Hematopoietic multipotent progenitor cell treated with erythropoietin and hydrocortisone succinate and interleukin-3 and kit ligand, for 8 days (in vitro differentiated cells): ENCODE results near the gene ACTBL2.
A peak's percentile ranks its signal among the peaks of the same experiment; 100 is the strongest.
"Not testable (repeated sequence)": the region's sequence is repeated elsewhere in the genome, so short reads cannot be mapped to it uniquely, and the experiment has no call there.

Experiments used
- DNase-seq: peaks from one replicate; pipeline ENCODE4 v3.0.0-alpha.2; 2015

Gene ACTBL2

GRCh38 chr5:57482671-57483106 is at the start of gene ACTBL2:
Gene ACTBL2, minus strand, starts transcription at chr5:57482811. Its CDS starts 104 bp downstream, at chr5:57482707.
- no peak for DNase-seq

- no peak for DNase-seq
These were observed 48.7 kb upstream of the ACTBL2 start for GRCh38 chr5:57531333-57531732.

- no peak for DNase-seq
These were observed 47.3 kb upstream of the ACTBL2 start for GRCh38 chr5:57529864-57530263.

- DNase-seq = no peak
These were observed 45.3 kb upstream of the ACTBL2 start for GRCh38 chr5:57527870-57528269.

- no peak for DNase-seq
These were observed 41.9 kb upstream of the ACTBL2 start for GRCh38 chr5:57524348-57525060.

- not testable (repeated sequence) for DNase-seq
These were observed 39.9 kb upstream of the ACTBL2 start for GRCh38 chr5:57522477-57522876.

GRCh38 chr5:57518415-57518814 is 35.8 kb upstream of the ACTBL2 start:
- not testable (repeated sequence) for DNase-seq

- DNase-seq = no peak
These were observed 34.6 kb upstream of the ACTBL2 start for GRCh38 chr5:57517250-57517649.

- no peak for DNase-seq
These were observed 31.2 kb upstream of the ACTBL2 start for GRCh38 chr5:57513785-57514184.

GRCh38 chr5:57511321-57511720 is 28.7 kb upstream of the ACTBL2 start:
- no peak for DNase-seq

GRCh38 chr5:57509501-57510260 is 27.1 kb upstream of the ACTBL2 start:
- no peak for DNase-seq

GRCh38 chr5:57508211-57508610 is 25.6 kb upstream of the ACTBL2 start:
- DNase-seq = no peak

GRCh38 chr5:57505272-57506200 is 22.9 kb upstream of the ACTBL2 start:
- DNase-seq = no peak

GRCh38 chr5:57504357-57504756 is 21.7 kb upstream of the ACTBL2 start:
- DNase-seq = no peak

- DNase-seq = no peak
These were observed 20.8 kb upstream of the ACTBL2 start for GRCh38 chr5:57503433-57503832.

- DNase-seq = no peak
These were observed 19.0 kb upstream of the ACTBL2 start for GRCh38 chr5:57501414-57502201.

GRCh38 chr5:57499262-57500050 is 16.8 kb upstream of the ACTBL2 start:
- DNase-seq = peak; percentile 74

- DNase-seq = no peak
These were observed 15.1 kb upstream of the ACTBL2 start for GRCh38 chr5:57497733-57498132.

- DNase-seq = peak; percentile 20
These were observed 12.9 kb upstream of the ACTBL2 start for GRCh38 chr5:57495285-57496086.
